Activated T-helper 2 cell treated with anti-CD3 and anti-CD28 coated beads, Interferon-gamma antibody, Interleukin-2, Interleukin-4, amounts not matched to agents 10 μg/mL and 5 μg/mL and 100 μg/mL, durations not matched to agents 14 hours and 24 hours and 36 hours (primary cell): ENCODE results near the gene ABHD5. TPM values are rescaled to one million over a fixed set of nuclear protein-coding genes. Genes with fewer than 3 reads are reported as not detected.

Experiments
- DNase-seq: peaks from one replicate; pipeline ENCODE4 v3.0.0; 2021; ENCODE audit warnings: low spot score
- H3K27ac Mint-ChIP-seq: one replicate; pipeline ENCODE4 v1.8.0; 2021; ENCODE audit warnings: mixed read lengths
- H3K27me3 Mint-ChIP-seq: one replicate; pipeline ENCODE4 v1.8.0; 2021; ENCODE audit warnings: low read depth, mixed read lengths
- H3K36me3 Mint-ChIP-seq: one replicate; pipeline ENCODE4 v1.8.0; 2021; ENCODE audit warnings: low read depth, mixed read lengths
- H3K4me1 Mint-ChIP-seq: one replicate; pipeline ENCODE4 v1.8.0; 2021; ENCODE audit warnings: low read depth, mixed read lengths
- H3K4me3 Mint-ChIP-seq: one replicate; pipeline ENCODE4 v1.8.0; 2021; ENCODE audit warnings: low read depth, mild to moderate bottlenecking, moderate library complexity, mixed read lengths
- H3K9me3 Mint-ChIP-seq: one replicate; pipeline ENCODE4 v1.8.0; 2021; ENCODE audit warnings: mixed read lengths
- intact Hi-C: fragments of 100-400 bp; cut with micrococcal nuclease; formaldehyde crosslinking; loops from one replicate; pipeline ENCODE4 v1.15.1; 2023
- total RNA-seq: library from RNA; stranded (reverse); gene quantifications from 2 replicates; pipeline ENCODE4 v1.2.3, GENCODE V29; 2022

ABHD5 gene
- total RNA-seq, 1 donor from 2014 or later, result 11.9 TPM

DNA sequence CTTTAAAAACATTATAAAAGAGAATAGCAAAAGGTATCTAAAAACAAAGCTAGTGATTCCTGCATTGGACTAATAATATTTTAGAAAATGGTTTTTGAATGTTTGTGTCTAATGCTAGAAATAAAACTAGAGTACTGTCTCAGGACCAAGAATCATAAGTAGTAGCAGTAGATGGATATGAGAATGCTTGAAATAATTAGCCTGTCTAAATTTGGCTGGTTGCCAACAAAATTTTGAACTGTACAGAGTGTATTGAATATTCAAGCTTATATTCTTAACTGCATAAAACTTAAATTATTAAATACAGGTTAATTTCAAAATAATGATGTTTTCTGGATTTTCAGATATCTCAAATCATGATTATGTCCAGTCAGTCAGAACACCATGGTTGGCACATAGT lies 14.0 kb downstream of the ABHD5 start:
- intact Hi-C loops, result no loop called here
- H3K36me3 Mint-ChIP-seq, result peaks cover 16% of the 10 kb centered on the region
- no peak overlapping the region for H3K27ac Mint-ChIP-seq
- no peaks in the 10 kb centered on the region for H3K27me3 Mint-ChIP-seq
- H3K4me3 Mint-ChIP-seq, result no peak overlapping the region
- no peak for DNase-seq
- H3K9me3 Mint-ChIP-seq, result no peaks in the 10 kb centered on the region
- peaks cover 8% of the 10 kb centered on the region for H3K4me1 Mint-ChIP-seq

DNA sequence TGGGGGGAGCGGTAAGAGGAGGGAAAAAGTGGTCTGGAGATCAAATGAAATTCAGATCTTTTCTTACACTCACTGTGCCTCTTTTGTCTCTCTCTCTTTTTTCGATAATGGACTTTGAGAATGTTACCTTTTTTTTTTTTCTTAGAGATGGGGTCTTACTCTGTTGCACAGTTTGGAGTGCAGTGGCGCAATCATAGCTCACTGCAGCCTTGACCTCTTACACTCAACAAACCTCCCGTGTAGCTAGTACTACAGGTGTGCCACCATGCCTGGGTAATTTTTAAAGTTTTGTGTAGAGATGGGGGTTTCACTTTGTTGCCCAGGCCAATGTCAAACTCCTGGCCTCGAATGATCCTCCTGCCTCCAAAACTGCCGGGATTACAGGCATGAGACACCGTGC lies 15.6 kb downstream of the ABHD5 start:
- intact Hi-C loops, result no loop called here
- no peaks in the 10 kb centered on the region for H3K27me3 Mint-ChIP-seq
- peaks cover 10% of the 10 kb centered on the region for H3K36me3 Mint-ChIP-seq
- H3K4me3 Mint-ChIP-seq, result no peak overlapping the region
- no peaks in the 10 kb centered on the region for H3K9me3 Mint-ChIP-seq
- DNase-seq, result no peak
- no peak overlapping the region for H3K27ac Mint-ChIP-seq
- H3K4me1 Mint-ChIP-seq, result peaks cover 6% of the 10 kb centered on the region

DNA sequence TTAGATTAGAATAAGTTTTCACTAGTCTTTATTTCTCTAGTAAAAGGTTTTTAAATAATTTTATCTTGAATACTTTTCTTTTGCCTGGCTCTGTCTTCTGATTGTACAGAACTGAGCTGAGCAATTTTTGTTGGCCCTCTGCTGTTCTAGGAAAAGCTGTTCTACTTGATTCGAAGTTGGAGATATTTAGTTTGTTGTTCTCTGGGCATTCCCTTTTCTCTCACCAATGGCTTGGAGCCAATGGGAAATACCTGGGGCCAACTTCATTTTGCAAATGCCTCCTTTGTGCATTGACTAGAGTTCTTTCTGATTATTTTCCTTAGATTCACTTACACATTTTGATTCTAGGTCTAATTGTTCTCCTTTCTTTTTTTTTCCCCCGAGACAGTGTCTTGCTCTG lies 16.5 kb downstream of the ABHD5 start:
- Mint-ChIP-seq H3K36me3 (peaks cover 12% of the 10 kb centered on the region), H3K4me1 (peaks cover 6% of the 10 kb centered on the region), H3K27ac (no peak overlapping the region), H3K9me3 (no peaks in the 10 kb centered on the region), H3K27me3 (no peaks in the 10 kb centered on the region), H3K4me3 (no peak overlapping the region)
- no peak for DNase-seq
- intact Hi-C loops, result no loop called here

DNA sequence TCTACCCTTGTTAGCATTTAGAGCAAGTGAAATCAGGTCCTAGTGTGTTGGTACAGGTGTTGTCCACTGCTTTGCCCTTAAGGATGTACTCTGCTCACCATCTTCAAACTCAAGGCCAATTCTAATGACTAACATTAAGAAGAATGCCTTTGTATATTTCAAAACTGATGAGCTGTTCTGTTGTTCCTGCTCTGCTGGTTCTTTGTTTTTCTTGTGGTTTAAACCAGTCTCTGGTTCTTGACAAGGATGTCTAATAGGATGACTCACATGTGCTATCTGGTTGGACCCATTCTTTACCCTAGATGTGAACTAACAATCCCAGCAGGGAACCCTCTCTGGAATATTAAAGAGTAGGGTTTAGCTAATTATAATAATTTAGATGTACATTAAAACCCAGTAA lies 17.3 kb downstream of the ABHD5 start:
- Mint-ChIP-seq H3K4me1 (peaks cover 6% of the 10 kb centered on the region), H3K27me3 (no peaks in the 10 kb centered on the region), H3K9me3 (no peaks in the 10 kb centered on the region), H3K27ac (no peak overlapping the region), H3K36me3 (peaks cover 17% of the 10 kb centered on the region), H3K4me3 (no peak overlapping the region)
- no peak for DNase-seq
- intact Hi-C loops, result no loop called here

DNA sequence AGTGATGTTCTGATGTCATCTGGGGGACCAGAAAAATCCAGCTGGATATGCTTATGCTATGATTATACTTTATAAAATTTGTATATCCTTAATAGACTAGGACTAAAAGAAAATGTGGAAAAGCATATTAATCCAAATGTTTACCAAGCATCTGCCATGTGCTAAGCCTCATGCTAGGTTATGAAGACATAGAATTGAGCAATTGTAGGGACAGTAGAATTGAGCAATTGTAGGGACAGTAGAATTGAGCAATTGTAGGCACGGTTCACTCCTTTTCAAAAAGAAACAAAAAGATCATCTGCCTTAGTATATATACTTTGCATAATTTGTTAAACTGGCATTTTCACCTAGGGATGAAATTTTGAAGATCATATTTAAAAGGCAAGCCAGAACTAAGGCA lies 18.3 kb downstream of the ABHD5 start:
- Mint-ChIP-seq H3K27ac (no peak overlapping the region), H3K4me3 (no peak overlapping the region), H3K4me1 (peaks cover 6% of the 10 kb centered on the region), H3K27me3 (no peaks in the 10 kb centered on the region), H3K9me3 (no peaks in the 10 kb centered on the region), H3K36me3 (peaks cover 12% of the 10 kb centered on the region)
- intact Hi-C loops, result no loop called here
- DNase-seq, result no peak

DNA sequence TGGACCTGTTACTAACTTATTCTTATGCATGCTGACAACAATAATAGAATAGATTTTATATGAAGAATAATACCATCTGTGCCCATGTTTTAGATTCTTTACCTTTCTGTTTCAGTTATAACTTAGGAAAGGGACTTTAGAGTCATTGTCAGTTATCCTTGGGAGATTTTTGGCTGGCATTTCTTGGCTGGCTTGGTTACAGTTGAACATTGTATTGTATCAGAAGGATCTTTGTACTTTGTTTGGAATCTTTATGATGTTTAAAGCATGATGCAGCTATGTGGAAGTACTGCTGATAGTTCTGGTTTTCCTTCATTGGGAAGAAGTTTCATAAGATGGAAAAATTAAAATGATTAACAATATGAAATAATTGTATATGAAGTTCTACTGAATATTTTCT lies 19.9 kb downstream of the ABHD5 start:
- H3K4me3 Mint-ChIP-seq, result no peak overlapping the region
- H3K9me3 Mint-ChIP-seq, result no peaks in the 10 kb centered on the region
- peaks cover 6% of the 10 kb centered on the region for H3K4me1 Mint-ChIP-seq
- no peak overlapping the region for H3K27ac Mint-ChIP-seq
- intact Hi-C loops, result no loop called here
- H3K27me3 Mint-ChIP-seq, result no peaks in the 10 kb centered on the region
- no peak for DNase-seq
- peaks cover 14% of the 10 kb centered on the region for H3K36me3 Mint-ChIP-seq

DNA sequence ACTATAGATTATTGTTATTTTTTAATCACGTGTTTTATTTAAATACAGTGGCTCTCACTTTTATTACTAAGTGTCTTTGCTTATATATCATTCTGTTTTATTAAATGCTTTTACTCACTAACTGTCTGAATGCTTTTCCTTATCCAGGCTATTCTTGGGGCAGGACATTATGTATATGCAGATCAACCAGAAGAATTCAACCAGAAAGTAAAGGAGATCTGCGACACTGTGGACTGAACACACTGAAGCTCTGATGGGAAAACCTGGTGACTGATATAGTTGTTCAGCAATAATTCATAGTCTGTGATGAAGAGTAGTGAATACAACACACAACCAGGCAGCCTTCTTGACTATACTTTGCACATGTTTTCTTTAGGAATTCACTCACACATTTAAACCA lies 27.6 kb downstream of the ABHD5 start:
- peaks cover 10% of the 10 kb centered on the region for H3K36me3 Mint-ChIP-seq

DNA sequence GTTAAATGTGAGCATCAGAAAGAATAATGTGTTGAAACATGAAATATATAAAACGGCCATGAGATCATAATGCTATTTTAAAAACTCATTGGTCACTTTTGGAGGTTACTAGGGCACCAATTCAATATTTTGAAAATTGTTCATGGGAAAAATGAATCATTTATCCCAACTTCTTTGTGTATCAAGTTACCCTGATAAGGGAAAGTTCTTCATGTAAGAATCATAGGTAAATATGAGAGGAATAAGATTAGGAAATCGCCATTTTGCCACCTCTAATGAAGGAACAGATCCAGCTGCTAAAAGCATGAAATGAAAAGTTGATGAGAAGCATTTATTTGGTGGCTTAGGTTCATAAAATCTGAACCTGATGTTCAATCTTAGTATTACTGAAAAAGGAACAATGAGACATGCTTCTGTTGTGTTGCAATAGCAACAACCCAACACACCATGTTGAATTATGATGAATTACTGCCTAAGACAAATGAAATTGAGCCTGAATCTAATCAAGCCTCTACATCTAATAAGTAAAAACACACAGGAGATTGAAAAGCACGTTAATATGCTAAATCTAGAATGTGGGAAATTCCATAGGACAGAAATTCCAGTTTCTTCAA lies 32.5 kb downstream of the ABHD5 start:
- intact Hi-C loops, result no loop called here
- no peak overlapping the region for H3K4me3 Mint-ChIP-seq
- H3K4me1 Mint-ChIP-seq, result no peaks in the 10 kb centered on the region
- H3K9me3 Mint-ChIP-seq, result no peaks in the 10 kb centered on the region
- no peak overlapping the region for H3K27ac Mint-ChIP-seq
- DNase-seq, result no peak
- H3K27me3 Mint-ChIP-seq, result no peaks in the 10 kb centered on the region
- peaks cover 5% of the 10 kb centered on the region for H3K36me3 Mint-ChIP-seq

More for the DNA sequence above, 27.6 kb downstream of the ABHD5 start:
- H3K27me3 Mint-ChIP-seq, result no peaks in the 10 kb centered on the region
- H3K4me1 Mint-ChIP-seq, result no peaks in the 10 kb centered on the region
- no peak for DNase-seq
- H3K4me3 Mint-ChIP-seq, result no peak overlapping the region
- no peak overlapping the region for H3K27ac Mint-ChIP-seq
- no peaks in the 10 kb centered on the region for H3K9me3 Mint-ChIP-seq
- intact Hi-C loops, result no loop called here

DNA sequence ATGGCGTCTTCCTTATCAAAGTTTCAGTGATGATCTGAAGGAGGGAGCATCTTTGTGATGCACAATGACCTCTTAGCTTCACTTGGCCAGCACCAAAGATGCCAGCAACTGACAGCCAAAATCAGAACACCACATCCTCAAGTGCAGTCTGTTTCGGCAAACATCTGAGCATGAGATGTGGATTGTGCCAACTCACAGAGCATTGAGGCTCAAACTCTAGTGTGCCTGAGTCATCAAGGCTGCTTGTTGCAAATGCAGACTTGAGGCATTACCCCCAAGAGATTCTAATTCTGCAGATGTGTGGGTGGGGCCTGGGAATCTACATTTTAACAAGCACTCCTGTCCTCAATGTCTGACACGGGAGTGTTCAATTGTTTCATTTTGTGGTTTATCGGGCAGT lies 35.8 kb downstream of the ABHD5 start:
- H3K36me3 Mint-ChIP-seq, result no peaks in the 10 kb centered on the region
- no peak overlapping the region for H3K27ac Mint-ChIP-seq
- no peaks in the 10 kb centered on the region for H3K4me1 Mint-ChIP-seq
- H3K9me3 Mint-ChIP-seq, result no peaks in the 10 kb centered on the region
- DNase-seq, result no peak
- H3K27me3 Mint-ChIP-seq, result no peaks in the 10 kb centered on the region
- no peak overlapping the region for H3K4me3 Mint-ChIP-seq
- intact Hi-C loops, result no loop called here

DNA sequence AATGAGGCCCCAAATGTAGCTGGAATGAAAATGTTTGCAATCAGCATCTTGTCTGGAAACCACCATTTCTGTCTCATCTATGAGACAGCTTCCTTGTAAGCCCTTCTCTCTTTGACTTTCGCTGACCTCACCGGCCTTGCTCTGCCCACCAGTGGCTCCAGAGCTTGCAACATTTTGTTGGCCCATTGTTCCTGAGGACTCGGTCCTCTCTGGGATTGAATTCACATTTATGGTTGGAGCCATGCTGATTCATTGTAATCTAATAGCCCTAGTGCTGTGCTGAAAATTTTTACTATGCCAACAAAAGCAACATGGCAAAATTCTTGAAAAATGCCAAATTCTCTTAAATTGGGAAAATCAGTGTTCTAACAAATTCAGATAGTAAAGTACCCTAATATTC lies 37.2 kb downstream of the ABHD5 start:
- H3K4me1 Mint-ChIP-seq, result no peaks in the 10 kb centered on the region
- no peak overlapping the region for H3K27ac Mint-ChIP-seq
- H3K4me3 Mint-ChIP-seq, result no peak overlapping the region
- DNase-seq, result no peak
- H3K36me3 Mint-ChIP-seq, result no peaks in the 10 kb centered on the region
- H3K27me3 Mint-ChIP-seq, result no peaks in the 10 kb centered on the region
- H3K9me3 Mint-ChIP-seq, result no peaks in the 10 kb centered on the region
- intact Hi-C loops, result no loop called here

DNA sequence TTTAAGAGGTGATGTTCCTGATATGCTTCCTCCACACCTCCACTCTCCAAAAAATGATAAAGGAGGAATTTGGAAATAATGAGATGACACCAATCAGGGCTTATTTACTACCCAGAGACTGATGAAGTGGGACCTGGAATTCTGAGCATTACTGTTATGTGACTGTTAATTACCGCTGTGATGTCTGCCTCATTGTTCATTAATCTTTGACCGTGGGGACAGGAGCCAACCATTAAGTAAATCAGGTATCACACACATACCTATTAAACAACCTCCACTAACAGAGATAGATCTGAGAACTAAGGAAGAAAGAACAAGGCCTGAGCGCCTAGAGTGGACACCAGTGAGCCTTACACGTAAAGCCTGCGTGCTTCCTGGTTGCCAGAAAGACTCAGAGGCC lies 37.7 kb downstream of the ABHD5 start:
- H3K27ac Mint-ChIP-seq, result no peak overlapping the region
- intact Hi-C loops, result no loop called here
- no peaks in the 10 kb centered on the region for H3K27me3 Mint-ChIP-seq
- H3K9me3 Mint-ChIP-seq, result no peaks in the 10 kb centered on the region
- H3K36me3 Mint-ChIP-seq, result no peaks in the 10 kb centered on the region
- H3K4me1 Mint-ChIP-seq, result no peaks in the 10 kb centered on the region
- H3K4me3 Mint-ChIP-seq, result no peak overlapping the region
- no peak for DNase-seq

DNA sequence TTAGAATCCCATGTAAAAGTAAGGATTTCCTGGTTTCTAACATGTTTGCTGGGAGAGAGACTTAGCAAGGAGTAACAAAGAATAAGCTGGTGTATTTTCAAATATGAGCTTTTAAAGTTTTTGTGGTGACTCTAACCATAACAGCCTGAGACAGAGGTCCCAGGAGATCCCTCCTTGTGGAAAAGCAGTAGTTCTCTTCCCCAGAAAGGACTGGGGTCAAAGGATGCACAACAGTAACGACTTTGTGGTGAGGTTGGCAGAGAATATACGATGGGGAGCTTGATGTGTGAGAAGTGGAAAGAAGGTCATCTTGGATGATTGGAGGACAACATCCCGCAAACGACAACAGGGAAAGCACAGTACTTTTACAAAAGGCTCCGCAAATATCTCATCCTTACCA lies 38.2 kb downstream of the ABHD5 start:
- no peak for DNase-seq
- Mint-ChIP-seq H3K27me3 (no peaks in the 10 kb centered on the region), H3K9me3 (no peaks in the 10 kb centered on the region), H3K4me3 (no peak overlapping the region), H3K27ac (no peak overlapping the region), H3K36me3 (no peaks in the 10 kb centered on the region), H3K4me1 (no peaks in the 10 kb centered on the region)
- intact Hi-C loops, result no loop called here

DNA sequence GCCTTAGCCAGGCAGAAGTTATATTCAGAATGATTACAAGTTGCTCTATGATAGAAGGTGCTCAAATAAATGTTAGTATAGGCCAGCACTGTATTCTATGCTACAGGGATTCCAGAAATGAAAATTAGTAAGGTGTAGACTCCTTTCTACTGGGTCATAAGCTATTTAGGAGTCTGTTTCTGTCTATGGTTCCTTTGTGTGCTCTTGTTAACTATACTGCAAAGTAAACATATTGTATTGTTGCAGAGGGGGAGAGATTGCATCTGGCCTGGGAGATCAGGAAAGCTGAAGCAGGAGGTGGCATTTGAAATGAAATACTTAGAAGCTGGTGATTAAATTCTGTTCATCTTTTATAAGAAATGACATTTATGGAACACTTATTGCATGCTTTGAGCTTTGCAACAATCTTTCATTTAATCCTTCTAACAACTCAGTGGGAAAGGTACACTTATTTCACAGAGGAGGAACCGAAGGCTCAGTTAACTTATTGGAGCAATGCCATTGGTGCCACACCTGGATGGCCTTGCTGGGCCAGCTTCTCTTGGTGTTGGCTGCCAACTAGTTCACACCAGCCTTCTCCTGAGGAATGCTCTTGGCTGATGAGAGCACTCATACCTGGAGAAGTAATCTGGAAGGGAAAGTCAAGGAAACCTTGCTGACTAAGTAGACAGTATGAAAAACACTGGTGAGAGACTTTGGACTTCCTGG lies 39.1 kb downstream of the ABHD5 start:
- H3K36me3 Mint-ChIP-seq, result no peaks in the 10 kb centered on the region
- no peak for DNase-seq
- H3K9me3 Mint-ChIP-seq, result no peaks in the 10 kb centered on the region
- H3K27me3 Mint-ChIP-seq, result no peaks in the 10 kb centered on the region
- H3K27ac Mint-ChIP-seq, result no peak overlapping the region
- intact Hi-C loops, result no loop called here
- no peak overlapping the region for H3K4me3 Mint-ChIP-seq
- no peaks in the 10 kb centered on the region for H3K4me1 Mint-ChIP-seq
